IPS DF 6.9 (cell line): ENCODE data around the gene SLC25A52.
"Not testable (repeated sequence)": the region's sequence is repeated elsewhere in the genome, so short reads cannot be mapped to it uniquely, and the experiment has no call there.

ENCODE experiments used
- DNase-seq: peaks from one replicate; pipeline ENCODE4 v3.0.0-alpha.2; 2013; ENCODE audit warnings: low read depth, low spot score
- H3K27ac ChIP-seq: one replicate; pipeline ENCODE4 v1.5.1; 2013; ENCODE audit warnings: low read length, control low read depth
- H3K27me3 ChIP-seq: 2 replicates; pipeline ENCODE4 v1.6.1; 2013; ENCODE audit warnings: mild to moderate bottlenecking, low read length; ENCODE audit not compliant: control insufficient read depth, insufficient read depth
- H3K36me3 ChIP-seq: 2 replicates; pipeline ENCODE4 v1.6.1; 2013; ENCODE audit warnings: low read length; ENCODE audit not compliant: control insufficient read depth, insufficient read depth
- H3K4me1 ChIP-seq: 2 replicates; pipeline ENCODE4 v1.6.1; 2013; ENCODE audit warnings: low read length; ENCODE audit not compliant: control insufficient read depth, insufficient read depth
- H3K4me3 ChIP-seq: 2 replicates; pipeline ENCODE4 v1.5.1; 2013; ENCODE audit warnings: mild to moderate bottlenecking, low read length
- H3K9me3 ChIP-seq: 2 replicates; pipeline ENCODE4 v1.6.1; 2013; ENCODE audit warnings: low read length, inconsistent platforms; ENCODE audit not compliant: control insufficient read depth, insufficient read depth
- WGBS: extraction: QIAGEN DNeasy Blood & Tissue Kit; methylation state at CpG from one replicate; pipeline ENCODE4 v1.1.7; 2013; ENCODE audit warnings: mixed read lengths, missing lambda C conversion rate; ENCODE audit not compliant: insufficient read length, insufficient coverage; 5-methylcytosine and 5-hydroxymethylcytosine counted together

The SLC25A52 gene

GRCh38 chr18:31778391-31778950 is 17.8 kb upstream of the SLC25A52 start:
- no peaks in the 10 kb centered on the region for H3K4me1 ChIP-seq
- H3K27me3 ChIP-seq = no peaks in the 10 kb centered on the region
- H3K9me3 ChIP-seq = no peaks in the 10 kb centered on the region
- no peak overlapping the region for H3K4me3 ChIP-seq
- DNase-seq = no peak
- no peak overlapping the region for H3K27ac ChIP-seq
- no peaks in the 10 kb centered on the region for H3K36me3 ChIP-seq

GRCh38 chr18:31776093-31776492 is 15.4 kb upstream of the SLC25A52 start:
- H3K27ac ChIP-seq = no peak overlapping the region
- no peak overlapping the region for H3K4me3 ChIP-seq
- no peak for DNase-seq
- no CpG with 5 or more reads among the region's 9 CpGs for WGBS
- no peaks in the 10 kb centered on the region for H3K27me3 ChIP-seq
- H3K4me1 ChIP-seq = no peaks in the 10 kb centered on the region
- H3K36me3 ChIP-seq = no peaks in the 10 kb centered on the region
- no peaks in the 10 kb centered on the region for H3K9me3 ChIP-seq

- H3K27ac ChIP-seq = no peak overlapping the region
- H3K4me3 ChIP-seq = no peak overlapping the region
- no CpG with 5 or more reads among the region's 5 CpGs for WGBS
- no peaks in the 10 kb centered on the region for H3K9me3 ChIP-seq
- no peaks in the 10 kb centered on the region for H3K27me3 ChIP-seq
- DNase-seq = no peak
- no peaks in the 10 kb centered on the region for H3K36me3 ChIP-seq
- no peaks in the 10 kb centered on the region for H3K4me1 ChIP-seq
These were observed 14.3 kb upstream of the SLC25A52 start for GRCh38 chr18:31774962-31775361.

GRCh38 chr18:31774477-31774785 is 13.8 kb upstream of the SLC25A52 start:
- H3K27me3 ChIP-seq = no peaks in the 10 kb centered on the region
- no CpG with 5 or more reads among the region's 2 CpGs for WGBS
- no peaks in the 10 kb centered on the region for H3K36me3 ChIP-seq
- no peaks in the 10 kb centered on the region for H3K4me1 ChIP-seq
- no peak for DNase-seq
- no peaks in the 10 kb centered on the region for H3K9me3 ChIP-seq
- no peak overlapping the region for H3K4me3 ChIP-seq
- no peak overlapping the region for H3K27ac ChIP-seq

- H3K27me3 ChIP-seq = no peaks in the 10 kb centered on the region
- no peak overlapping the region for H3K27ac ChIP-seq
- no peaks in the 10 kb centered on the region for H3K9me3 ChIP-seq
- WGBS = no CpG with 5 or more reads among the region's 9 CpGs
- H3K4me3 ChIP-seq = no peak overlapping the region
- no peak for DNase-seq
- H3K36me3 ChIP-seq = no peaks in the 10 kb centered on the region
- no peaks in the 10 kb centered on the region for H3K4me1 ChIP-seq
These were observed 13.2 kb upstream of the SLC25A52 start for GRCh38 chr18:31773774-31774476.

- DNase-seq = no peak
These were observed 12.0 kb upstream of the SLC25A52 start for GRCh38 chr18:31772699-31773098.

GRCh38 chr18:31750273-31750672 is 10.4 kb downstream of the SLC25A52 start:
- 100% methylated on average over 1 of the region's 3 CpGs for WGBS
- Histone ChIP-seq H3K4me3 (no peak overlapping the region), H3K4me1 (no peaks in the 10 kb centered on the region; the same call in 1 of the 2 replicates), H3K36me3 (no peaks in the 10 kb centered on the region), H3K27me3 (no peaks in the 10 kb centered on the region), H3K27ac (no peak overlapping the region), H3K9me3 (no peaks in the 10 kb centered on the region)
- no peak for DNase-seq

More at GRCh38 chr18:31772699-31773098, 12.0 kb upstream of the SLC25A52 start:
- no peaks in the 10 kb centered on the region for H3K27me3 ChIP-seq
- H3K4me3 ChIP-seq = no peak overlapping the region
- no peaks in the 10 kb centered on the region for H3K36me3 ChIP-seq
- no peak overlapping the region for H3K27ac ChIP-seq
- H3K9me3 ChIP-seq = no peaks in the 10 kb centered on the region
- no CpG with 5 or more reads among the region's 3 CpGs for WGBS
- H3K4me1 ChIP-seq = no peaks in the 10 kb centered on the region

- no peak for DNase-seq
- WGBS = no CpG with 5 or more reads among the region's 4 CpGs
- Histone ChIP-seq H3K36me3 (no peaks in the 10 kb centered on the region), H3K27me3 (no peaks in the 10 kb centered on the region), H3K4me3 (no peak overlapping the region), H3K4me1 (no peaks in the 10 kb centered on the region; the same call in 1 of the 2 replicates), H3K9me3 (no peaks in the 10 kb centered on the region), H3K27ac (no peak overlapping the region)
These were observed 14.3 kb downstream of the SLC25A52 start for GRCh38 chr18:31746396-31746795.

GRCh38 chr18:31744321-31745067 is 16.2 kb downstream of the SLC25A52 start:
- no CpG with 5 or more reads among the region's 15 CpGs for WGBS

GRCh38 chr18:31743600-31743999 is 17.1 kb downstream of the SLC25A52 start:
- no CpG with 5 or more reads among the region's 5 CpGs for WGBS
- not testable (repeated sequence) for H3K9me3 ChIP-seq, DNase-seq, H3K4me1 ChIP-seq, H3K4me3 ChIP-seq, H3K27ac ChIP-seq, H3K27me3 ChIP-seq, H3K36me3 ChIP-seq

More at GRCh38 chr18:31744321-31745067, 16.2 kb downstream of the SLC25A52 start:
- H3K27ac ChIP-seq = no peak overlapping the region
- no peak overlapping the region for H3K4me3 ChIP-seq
- no peaks in the 10 kb centered on the region for H3K27me3 ChIP-seq
- no peaks in the 10 kb centered on the region; the same call in 1 of the 2 replicates for H3K4me1 ChIP-seq
- H3K9me3 ChIP-seq = no peaks in the 10 kb centered on the region
- no peaks in the 10 kb centered on the region for H3K36me3 ChIP-seq
- DNase-seq = no peak
